ENCODE measurements around the gene TMEM245.

DNA sequence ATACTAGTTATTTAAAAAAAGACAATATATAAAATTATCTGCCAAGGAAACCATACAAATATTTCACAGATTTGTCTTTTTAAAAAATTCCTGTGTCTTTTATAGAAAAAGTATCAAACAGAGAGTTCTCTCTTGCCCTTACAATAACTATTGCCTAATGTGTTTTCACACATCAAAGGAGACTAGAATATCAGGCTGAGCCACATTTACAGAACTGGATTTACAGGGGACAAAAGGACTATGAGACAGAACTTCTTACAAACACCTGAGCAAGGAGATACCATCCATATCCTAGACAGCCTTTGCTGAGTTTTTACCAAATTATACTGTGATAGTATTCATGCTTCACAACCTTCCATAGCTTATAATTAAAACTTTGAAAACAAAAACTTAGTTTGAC lies 34.2 kb downstream of the TMEM245 start:
- TF ChIP-seq POLR2A (IDR thresholded peaks at IDR 0.05; ENCODE audit: low read length), result no peak
- no peak for TF ChIP-seq GATA1 (IDR thresholded peaks at IDR 0.05; ENCODE audit: low read depth, low read length)
